Measurements from ENCODE around the gene SETBP1. TPM values are rescaled to one million over a fixed set of nuclear protein-coding genes. Genes with fewer than 3 reads are reported as not detected.

SETBP1 gene
- total and polyA plus RNA-seq, 9 of the 15 experiments (the other 6 are each of a cell fraction or from before 2014, with no cell fraction given) = under 0.01 to 0.13 (median 0.04) TPM

DNA sequence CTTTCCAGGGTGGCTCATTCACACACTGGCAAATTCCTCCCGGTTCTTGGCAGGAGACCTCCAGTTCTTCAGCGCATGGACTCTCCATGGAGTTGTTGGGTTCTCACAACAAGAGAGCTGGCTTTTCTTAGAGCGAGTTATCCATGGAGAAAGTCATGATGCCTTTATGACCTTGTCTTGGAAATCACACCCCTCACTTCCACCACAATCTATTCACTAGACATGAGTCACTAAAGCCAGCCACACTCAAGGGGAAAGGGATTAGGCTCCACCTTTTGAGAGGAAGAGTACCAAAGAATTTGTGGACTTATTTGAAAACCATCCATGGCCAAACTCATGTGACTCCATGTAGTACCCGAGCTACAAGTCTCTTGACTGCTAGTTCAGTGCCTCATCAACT lies 160.5 kb downstream of the SETBP1 start:
- Histone ChIP-seq H3K4me1 (replicated peaks in 1 of 2; ENCODE audit: control insufficient read depth in 2 of 2, insufficient read depth in 2 of 2, low read length in 2 of 2) (peaks cover 0 to 6% of the 10 kb centered on the region in 2 experiments; a peak in 2 of 5 replicates), H3K9me3 (replicated peaks; ENCODE audit: control insufficient read depth, insufficient read depth, low read depth, low read length) (no peaks in the 10 kb centered on the region), H4K20me1 (replicated peaks; ENCODE audit: control insufficient read depth, insufficient read depth, low read length) (no peaks in the 10 kb centered on the region), H2AFZ (ENCODE audit: low read depth, low read length) (no peak overlapping the region), H3K79me2 (ENCODE audit: control insufficient read depth, insufficient read depth, low read length) (no peaks in the 10 kb centered on the region), H3K36me3 (ENCODE audit: control insufficient read depth, insufficient read depth, low read length) (no peaks in the 10 kb centered on the region), H3K27me3 (ENCODE audit: control insufficient read depth in 2 of 2, insufficient read depth in 2 of 2, low read length in 2 of 2) (no peaks in the 10 kb centered on the region; a peak in 1 of 5 replicates), H3K4me2 (ENCODE audit: insufficient read depth, low read length) (no peak overlapping the region), H3K9me1 (ENCODE audit: control insufficient read depth, insufficient read depth, low read length) (no peaks in the 10 kb centered on the region), H3K27ac (ENCODE audit: extremely low read depth, low read depth, low read length) (no peak overlapping the region), H3K4me3 (no peak overlapping the region), H3K9ac (ENCODE audit: insufficient read depth in 1 of 2, low read depth in 2 of 2, low read length in 2 of 2) (no peak overlapping the region)
- ChIA-PET POLR2A (no interaction called here), CTCF (ENCODE audit: low intra/inter-chr PET ratio) (no interaction called here)
- DNase-seq (ENCODE audit: extremely low read depth in 1 of 4, low spot score in 3 of 4) (no peak), FAIRE-seq (no peak), ATAC-seq (no peak)
- intact Hi-C loops (cut with micrococcal nuclease) (no loop called here), in situ Hi-C loops (cut with MboI) (no loop called here)
- 11% methylated on average over 3 of the region's 4 CpGs for WGBS (ENCODE audit: insufficient coverage, low coverage, missing lambda C conversion rate)
- BruUV-seq (replicated peaks) = no TSS peak
- no peak for TF ChIP-seq PML (IDR thresholded peaks at IDR 0.05; ENCODE audit: low read length)
- TF ChIP-seq BHLHE40 (IDR thresholded peaks at IDR 0.05; ENCODE audit: low read length) = no peak
- TF ChIP-seq, protein P1, sequence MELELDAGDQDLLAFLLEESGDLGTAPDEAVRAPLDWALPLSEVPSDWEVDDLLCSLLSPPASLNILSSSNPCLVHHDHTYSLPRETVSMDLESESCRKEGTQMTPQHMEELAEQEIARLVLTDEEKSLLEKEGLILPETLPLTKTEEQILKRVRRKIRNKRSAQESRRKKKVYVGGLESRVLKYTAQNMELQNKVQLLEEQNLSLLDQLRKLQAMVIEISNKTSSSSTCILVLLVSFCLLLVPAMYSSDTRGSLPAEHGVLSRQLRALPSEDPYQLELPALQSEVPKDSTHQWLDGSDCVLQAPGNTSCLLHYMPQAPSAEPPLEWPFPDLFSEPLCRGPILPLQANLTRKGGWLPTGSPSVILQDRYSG (tag; conservative IDR thresholded peaks at IDR 0.05; ENCODE audit: low read depth) = no peak
- TF ChIP-seq ATF1 (CRISPR knock-in tag; IDR thresholded peaks at IDR 0.05) = no peak
- TF ChIP-seq ATF1 (tag; IDR thresholded peaks at IDR 0.05) = no peak
- TF ChIP-seq ZNF408 (CRISPR knock-in tag; IDR thresholded peaks at IDR 0.05; ENCODE audit: low read depth) = no peak
- no peak for TF ChIP-seq NFIX (CRISPR knock-in tag; IDR thresholded peaks at IDR 0.05; ENCODE audit: low read depth)
- TF ChIP-seq, protein P2, sequence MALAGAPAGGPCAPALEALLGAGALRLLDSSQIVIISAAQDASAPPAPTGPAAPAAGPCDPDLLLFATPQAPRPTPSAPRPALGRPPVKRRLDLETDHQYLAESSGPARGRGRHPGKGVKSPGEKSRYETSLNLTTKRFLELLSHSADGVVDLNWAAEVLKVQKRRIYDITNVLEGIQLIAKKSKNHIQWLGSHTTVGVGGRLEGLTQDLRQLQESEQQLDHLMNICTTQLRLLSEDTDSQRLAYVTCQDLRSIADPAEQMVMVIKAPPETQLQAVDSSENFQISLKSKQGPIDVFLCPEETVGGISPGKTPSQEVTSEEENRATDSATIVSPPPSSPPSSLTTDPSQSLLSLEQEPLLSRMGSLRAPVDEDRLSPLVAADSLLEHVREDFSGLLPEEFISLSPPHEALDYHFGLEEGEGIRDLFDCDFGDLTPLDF (CRISPR knock-in tag; IDR thresholded peaks at IDR 0.05) = no peak
